Smooth muscle cell (in vitro differentiated cells): ENCODE measurements around the gene PARVB. TPM values are rescaled to one million over a fixed set of nuclear protein-coding genes. Genes with fewer than 3 reads are reported as not detected.

Experiments used
- DNase-seq: peaks from one replicate; lab custom pipeline; 2025; ENCODE audit not compliant: unreplicated experiment; lab: John Stamatoyannopoulos, UW
- H2AFZ ChIP-seq: fragments of 200-600 bp; sonication (generic); 2 replicates; pipeline ENCODE4 v1.6.0; 2016; ENCODE audit warnings: antibody characterized with exemption, low read depth, mild to moderate bottlenecking
- H3F3A ChIP-seq: fragments of 200-600 bp; sonication (generic); 2 replicates; pipeline ENCODE4 v1.6.0; 2017; ENCODE audit warnings: antibody characterized with exemption, low read depth
- H3K27ac ChIP-seq: fragments of 200-600 bp; sonication (generic); 2 replicates; pipeline ENCODE4 v1.5.1; 2016; ENCODE audit warnings: low read depth, mild to moderate bottlenecking
- H3K27me3 ChIP-seq: fragments of 200-600 bp; sonication (generic); 2 replicates; pipeline ENCODE4 v1.6.1; 2016; ENCODE audit warnings: low read depth, mild to moderate bottlenecking
- H3K36me3 ChIP-seq: fragments of 200-600 bp; sonication (generic); 2 replicates; pipeline ENCODE4 v1.5.1; 2016; ENCODE audit warnings: low read depth
- H3K4me1 ChIP-seq: fragments of 200-600 bp; sonication (generic); 2 replicates; pipeline ENCODE4 v1.5.1; 2016; ENCODE audit warnings: low read depth
- H3K4me2 ChIP-seq: fragments of 200-600 bp; sonication (generic); 2 replicates; pipeline ENCODE4 v1.6.0; 2016; ENCODE audit warnings: mild to moderate bottlenecking
- H3K4me3 ChIP-seq: fragments of 200-600 bp; sonication (generic); 2 replicates; pipeline ENCODE4 v1.5.1; 2016; ENCODE audit warnings: mild to moderate bottlenecking
- H3K79me2 ChIP-seq: fragments of 200-600 bp; sonication (generic); 2 replicates; pipeline ENCODE4 v1.6.0; 2016; ENCODE audit warnings: low read depth, mild to moderate bottlenecking
- H3K9ac ChIP-seq: fragments of 200-600 bp; sonication (generic); 2 replicates; pipeline ENCODE4 v1.6.0; 2016; ENCODE audit warnings: low read depth
- H3K9me3 ChIP-seq: fragments of 200-600 bp; sonication (generic); replicated peaks from 2 replicates; pipeline ENCODE4 v1.5.1; 2016; ENCODE audit warnings: low read depth
- H4K20me1 ChIP-seq: fragments of 200-600 bp; sonication (generic); 2 replicates; pipeline ENCODE4 v1.6.0; 2016; ENCODE audit warnings: low read depth
- CTCF ChIP-seq: fragments of 200-600 bp; sonication (generic); IDR thresholded peaks from 2 replicates; pipeline ENCODE4 v1.5.1; 2017; ENCODE audit warnings: borderline replicate concordance, mild to moderate bottlenecking, antibody characterized with exemption; ENCODE audit not compliant: insufficient read depth, poor library complexity, severe bottlenecking
- WGBS: methylation state at CpG from one replicate; pipeline ENCODE4 v1.1.7; 2016; ENCODE audit warnings: low lambda C conversion rate; 5-methylcytosine and 5-hydroxymethylcytosine counted together
- polyA plus RNA-seq: library from polyadenylated mRNA; unstranded; fragments of >200 nt; fragmentation: Nextera tagmentation; extraction: Ambion mirVana; gene quantifications from 2 replicates; pipeline ENCODE4 v1.2.1, GENCODE V29; 2016
- total RNA-seq: library from RNA; depleted of rRNA; stranded (reverse); fragments of >200 nt; gene quantifications from 2 replicates; pipeline ENCODE4 v1.2.3, GENCODE V29; 2014

The PARVB gene
- total and polyA plus RNA-seq, 2 experiments from 2014 or later, result 35.1 to 36.6 TPM

GRCh38 chr22:44180706-44181032 lies 156.6 kb downstream of the PARVB start, which contains the start of gene PARVG:
Gene PARVG (plus strand): TSS chr22:44180925. CDS start chr22:44183330, 2,405 bp downstream.
- peaks cover 10% of the 10 kb centered on the region for H3K4me1 ChIP-seq
- H3K4me3 ChIP-seq, result no peak within 1 kb of the TSS
- no peaks in the 10 kb centered on the region for H3K79me2 ChIP-seq
- TF ChIP-seq CTCF, result no peak
- H3K4me2 ChIP-seq, result no peak within 1 kb of the TSS
- H3K27ac ChIP-seq, result no peak within 1 kb of the TSS
- no peaks in the 10 kb centered on the region for H3K36me3 ChIP-seq
- no peaks in the 10 kb centered on the region for H3K27me3 ChIP-seq
- H4K20me1 ChIP-seq, result no peaks in the 10 kb centered on the region
- no peaks in the 10 kb centered on the region for H3F3A ChIP-seq
- no peaks in the 10 kb centered on the region for H3K9me3 ChIP-seq
- H2AFZ ChIP-seq, result no peak within 1 kb of the TSS
- H3K9ac ChIP-seq, result no peak within 1 kb of the TSS
- WGBS, result 79% methylated on average over 5 of the region's 5 CpGs
- no peak for DNase-seq

GRCh38 chr22:44181033-44181911 lies 157.2 kb downstream of the PARVB start:
- no peaks in the 10 kb centered on the region for H4K20me1 ChIP-seq
- DNase-seq, result no peak
- H3K4me3 ChIP-seq, result no peak overlapping the region
- H3F3A ChIP-seq, result no peaks in the 10 kb centered on the region
- peaks cover 10% of the 10 kb centered on the region for H3K4me1 ChIP-seq
- H3K9ac ChIP-seq, result no peak overlapping the region
- no peaks in the 10 kb centered on the region for H3K79me2 ChIP-seq
- no peak overlapping the region for H2AFZ ChIP-seq
- H3K27ac ChIP-seq, result no peak overlapping the region
- H3K9me3 ChIP-seq, result no peaks in the 10 kb centered on the region
- no peaks in the 10 kb centered on the region for H3K36me3 ChIP-seq
- TF ChIP-seq CTCF, result no peak
- H3K27me3 ChIP-seq, result no peaks in the 10 kb centered on the region
- H3K4me2 ChIP-seq, result no peak overlapping the region
- 72% methylated on average over 29 of the region's 40 CpGs for WGBS

- Histone ChIP-seq H3F3A (no peaks in the 10 kb centered on the region), H3K79me2 (no peaks in the 10 kb centered on the region), H3K9me3 (no peaks in the 10 kb centered on the region), H3K4me3 (no peak overlapping the region), H3K27me3 (no peaks in the 10 kb centered on the region), H3K4me1 (peaks cover 10% of the 10 kb centered on the region), H2AFZ (no peak overlapping the region), H3K4me2 (no peak overlapping the region), H3K27ac (no peak overlapping the region), H4K20me1 (no peaks in the 10 kb centered on the region), H3K36me3 (no peaks in the 10 kb centered on the region), H3K9ac (no peak overlapping the region)
- 93% methylated on average over 17 of the region's 17 CpGs for WGBS
- no peak for DNase-seq
- TF ChIP-seq CTCF, result no peak
These were observed 157.9 kb downstream of the PARVB start for GRCh38 chr22:44181912-44182587.
